HepG2 (cell line): ENCODE measurements around the gene ECT2. TPM values are rescaled to one million over a fixed set of nuclear protein-coding genes. Genes with fewer than 3 reads are reported as not detected.

Experiments used
- CENPT ChIP-seq: sonication (generic); formaldehyde crosslinking; IDR thresholded peaks from 2 replicates; pipeline ENCODE4 v1.8.0; 2022; ENCODE audit warnings: low read depth, mild to moderate bottlenecking, moderate library complexity, missing genetic modification reagents
- DMAP1 ChIP-seq: IDR thresholded peaks from 2 replicates; pipeline ENCODE4 v1.6.1; 2016
- E2F1 ChIP-seq: sonication (generic); formaldehyde crosslinking; IDR thresholded peaks from 2 replicates; pipeline ENCODE4 v1.5.0; 2020; ENCODE audit warnings: missing genetic modification reagents
- FUBP1 ChIP-seq: sonication (generic); formaldehyde crosslinking; IDR thresholded peaks from 2 replicates; pipeline ENCODE4 v1.5.1; 2020; ENCODE audit warnings: missing genetic modification reagents, mild to moderate bottlenecking, borderline replicate concordance
- IKZF4 ChIP-seq: sonication (generic); formaldehyde crosslinking; IDR thresholded peaks from 2 replicates; pipeline ENCODE4 v1.5.1; 2020; ENCODE audit warnings: borderline replicate concordance, mild to moderate bottlenecking, low read depth, missing genetic modification reagents; ENCODE audit errors: not compliant biosample characterization
- MED13 ChIP-seq: sonication (generic); formaldehyde crosslinking; IDR thresholded peaks from 2 replicates; pipeline ENCODE4 v1.5.0; 2020; ENCODE audit warnings: missing genetic modification reagents
- MEF2D ChIP-seq: sonication (generic); formaldehyde crosslinking; IDR thresholded peaks from 2 replicates; pipeline ENCODE4 v1.5.1; 2020; ENCODE audit warnings: mild to moderate bottlenecking, missing genetic modification reagents
- MYC ChIP-seq: sonication (generic); formaldehyde crosslinking; IDR thresholded peaks from 2 replicates; pipeline ENCODE4 v1.9.0; 2021; ENCODE audit warnings: missing genetic modification reagents, borderline replicate concordance
- RAD21 ChIP-seq: fragments of 450-650 bp; formaldehyde crosslinking; IDR thresholded peaks from 2 replicates; pipeline ENCODE4 v1.5.0; 2020; ENCODE audit warnings: mild to moderate bottlenecking
- SAP130 ChIP-seq: IDR thresholded peaks from 2 replicates; pipeline ENCODE4 v1.6.1; 2016; ENCODE audit warnings: low read depth
- TFDP2 ChIP-seq: sonication (generic); formaldehyde crosslinking; IDR thresholded peaks from 2 replicates; pipeline ENCODE4 v1.4.0; 2020; ENCODE audit warnings: missing genetic modification reagents
- TIGD3 ChIP-seq: sonication (generic); formaldehyde crosslinking; IDR thresholded peaks from 2 replicates; pipeline ENCODE4 v1.5.1; 2020; ENCODE audit warnings: mild to moderate bottlenecking, missing genetic modification reagents, borderline replicate concordance
- ZGPAT ChIP-seq: IDR thresholded peaks from 2 replicates; pipeline ENCODE4 v1.6.1; 2016; ENCODE audit warnings: mild to moderate bottlenecking
- ZKSCAN1 ChIP-seq: fragments of 150-350 bp; IDR thresholded peaks from 2 replicates; pipeline ENCODE4 v1.6.1; 2014; ENCODE audit warnings: low read length
- ZMAT5 ChIP-seq: sonication (generic); formaldehyde crosslinking; IDR thresholded peaks from 2 replicates; pipeline ENCODE4 v1.5.0; 2020; ENCODE audit warnings: mild to moderate bottlenecking, low read depth, missing genetic modification reagents, borderline replicate concordance
- ZNF501 ChIP-seq: sonication (generic); formaldehyde crosslinking; IDR thresholded peaks from 2 replicates; pipeline ENCODE4 v1.5.1; 2020; ENCODE audit warnings: mild to moderate bottlenecking, moderate library complexity, missing genetic modification reagents
- ZNF710 ChIP-seq: sonication (generic); formaldehyde crosslinking; IDR thresholded peaks from 2 replicates; pipeline ENCODE4 v1.5.0; 2020; ENCODE audit warnings: mild to moderate bottlenecking, missing genetic modification reagents, borderline replicate concordance
- ZNF883 ChIP-seq: sonication (generic); formaldehyde crosslinking; IDR thresholded peaks from 2 replicates; pipeline ENCODE4 v1.5.1; 2020; ENCODE audit warnings: mild to moderate bottlenecking, missing genetic modification reagents; ENCODE audit errors: not compliant biosample characterization
- polyA plus RNA-seq, 8 experiments: library from polyadenylated mRNA; depleted of rRNA in 3 of 8; stranded (reverse) in 7 of 8; unstranded in 1 of 8; fragments of >200 nt; fragmentation: Illumina TruSeq in 4 of 8; extraction: Trizol in 4 of 8; gene quantifications; 2 replicates each; pipeline versions ENCODE4 v1.2.1 to v1.2.3, GENCODE V29; 2011 to 2016; ENCODE audit warnings: low read depth in 4 of 8, missing spikeins in 1 of 8, mixed read lengths in 1 of 8; ENCODE audit not compliant: insufficient read depth in 1 of 8
- total RNA-seq, 5 experiments: library from RNA; depleted of rRNA; stranded (reverse); fragments of >200 nt; fragmentation: Illumina TruSeq; extraction: Trizol; gene quantifications; 2 replicates each; pipeline ENCODE4 v1.2.3, GENCODE V29; 2016; ENCODE audit warnings: low read depth in 1 of 5

ECT2 gene
- total and polyA plus RNA-seq, 2 of the 13 experiments (the other 11 are each of a cell fraction or from before 2014, with no cell fraction given) = 21.6 to 52.0 TPM

GRCh38 chr3:172750368-172751174, at the start of gene ECT2 (continued):
- peak; percentile 42; the same call in 1 of the 2 replicates for TF ChIP-seq ZNF710
- TF ChIP-seq IKZF4 = no peak
- no peak; the same call in 1 of the 2 replicates for TF ChIP-seq MEF2D (CRISPR knock-in tag)
- peak; percentile 82 for TF ChIP-seq DMAP1
- no peak; the same call in 1 of the 2 replicates for TF ChIP-seq E2F1 (CRISPR knock-in tag)
- TF ChIP-seq RAD21 (CRISPR knock-in tag) = peak; percentile 22; the same call in 1 of the 2 replicates
- peak; percentile 38; the same call in 1 of the 2 replicates for TF ChIP-seq MYC (CRISPR knock-in tag)
- peak; percentile 67 for TF ChIP-seq ZGPAT (CRISPR knock-in tag)
- TF ChIP-seq FUBP1 (CRISPR knock-in tag) = no peak
- TF ChIP-seq TIGD3 (CRISPR knock-in tag) = no peak
- no peak; the same call in 1 of the 2 replicates for TF ChIP-seq MED13 (CRISPR knock-in tag)
- TF ChIP-seq ZNF883 (CRISPR knock-in tag) = no peak
- peak; percentile 77 for TF ChIP-seq ZNF501 (CRISPR knock-in tag)
- peak; percentile 95 for TF ChIP-seq TFDP2
- TF ChIP-seq CENPT (CRISPR knock-in tag) = no peak
- no peak for TF ChIP-seq ZKSCAN1
- no peak for TF ChIP-seq ZMAT5 (CRISPR knock-in tag)
- TF ChIP-seq SAP130 (CRISPR knock-in tag) = peak; percentile 92
